HEK293 (cell line): ENCODE data around the gene MYH14.

Experiments
- CTCF ChIP-seq: fragments of 450-650 bp; formaldehyde crosslinking; IDR thresholded peaks from 2 replicates; pipeline ENCODE4 v1.5.1; 2016; ENCODE audit warnings: missing biosample characterization, missing genetic modification characterization
- HOXD13 ChIP-seq: sonication (generic); formaldehyde crosslinking; IDR thresholded peaks from 2 replicates; pipeline ENCODE4 v1.8.0; 2022; ENCODE audit warnings: missing genetic modification reagents, borderline replicate concordance
- KLF16 ChIP-seq: fragments of 450-650 bp; formaldehyde crosslinking; IDR thresholded peaks from 2 replicates; pipeline ENCODE4 v1.5.1; 2017; ENCODE audit warnings: missing biosample characterization, missing genetic modification characterization
- OSR2 ChIP-seq: fragments of 450-650 bp; formaldehyde crosslinking; IDR thresholded peaks from 2 replicates; pipeline ENCODE4 v1.5.1; 2016; ENCODE audit warnings: missing biosample characterization, missing genetic modification characterization
- ZBTB17 ChIP-seq: fragments of 450-650 bp; formaldehyde crosslinking; IDR thresholded peaks from 2 replicates; pipeline ENCODE4 v1.5.1; 2016; ENCODE audit warnings: missing biosample characterization, missing genetic modification characterization
- ZBTB8A ChIP-seq: fragments of 450-650 bp; formaldehyde crosslinking; IDR thresholded peaks from 2 replicates; pipeline ENCODE4 v1.5.1; 2016; ENCODE audit warnings: missing biosample characterization, missing genetic modification characterization
- TF ChIP-seq, protein P1 (sequence below): fragments of 450-650 bp; formaldehyde crosslinking; IDR thresholded peaks from 2 replicates; pipeline ENCODE4 v1.5.1; 2016; ENCODE audit warnings: missing biosample characterization, missing genetic modification characterization

GRCh38 chr19:50209131-50209530 is 5.7 kb downstream of the MYH14 start:
- TF ChIP-seq, protein P1, sequence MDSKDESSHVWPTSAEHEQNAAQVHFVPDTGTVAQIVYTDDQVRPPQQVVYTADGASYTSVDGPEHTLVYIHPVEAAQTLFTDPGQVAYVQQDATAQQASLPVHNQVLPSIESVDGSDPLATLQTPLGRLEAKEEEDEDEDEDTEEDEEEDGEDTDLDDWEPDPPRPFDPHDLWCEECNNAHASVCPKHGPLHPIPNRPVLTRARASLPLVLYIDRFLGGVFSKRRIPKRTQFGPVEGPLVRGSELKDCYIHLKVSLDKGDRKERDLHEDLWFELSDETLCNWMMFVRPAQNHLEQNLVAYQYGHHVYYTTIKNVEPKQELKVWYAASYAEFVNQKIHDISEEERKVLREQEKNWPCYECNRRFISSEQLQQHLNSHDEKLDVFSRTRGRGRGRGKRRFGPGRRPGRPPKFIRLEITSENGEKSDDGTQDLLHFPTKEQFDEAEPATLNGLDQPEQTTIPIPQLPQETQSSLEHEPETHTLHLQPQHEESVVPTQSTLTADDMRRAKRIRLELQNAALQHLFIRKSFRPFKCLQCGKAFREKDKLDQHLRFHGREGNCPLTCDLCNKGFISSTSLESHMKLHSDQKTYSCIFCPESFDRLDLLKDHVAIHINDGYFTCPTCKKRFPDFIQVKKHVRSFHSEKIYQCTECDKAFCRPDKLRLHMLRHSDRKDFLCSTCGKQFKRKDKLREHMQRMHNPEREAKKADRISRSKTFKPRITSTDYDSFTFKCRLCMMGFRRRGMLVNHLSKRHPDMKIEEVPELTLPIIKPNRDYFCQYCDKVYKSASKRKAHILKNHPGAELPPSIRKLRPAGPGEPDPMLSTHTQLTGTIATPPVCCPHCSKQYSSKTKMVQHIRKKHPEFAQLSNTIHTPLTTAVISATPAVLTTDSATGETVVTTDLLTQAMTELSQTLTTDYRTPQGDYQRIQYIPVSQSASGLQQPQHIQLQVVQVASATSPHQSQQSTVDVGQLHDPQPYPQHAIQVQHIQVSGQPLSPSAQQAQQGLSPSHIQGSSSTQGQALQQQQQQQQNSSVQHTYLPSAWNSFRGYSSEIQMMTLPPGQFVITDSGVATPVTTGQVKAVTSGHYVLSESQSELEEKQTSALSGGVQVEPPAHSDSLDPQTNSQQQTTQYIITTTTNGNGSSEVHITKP: no peak
- TF ChIP-seq ZBTB17: no peak
- no peak for TF ChIP-seq KLF16
- no peak for TF ChIP-seq ZBTB8A
- no peak for TF ChIP-seq OSR2
- TF ChIP-seq CTCF: no peak
- TF ChIP-seq HOXD13 (CRISPR knock-in tag): no peak
